AG09319 (cell line): Measurements from ENCODE around the gene SRD5A3.
A peak's percentile ranks its signal among the peaks of the same experiment; 100 is the strongest.

Experiments used
- DNase-seq: peaks from one replicate; pipeline ENCODE4 v3.0.0-alpha.2; 2010; ENCODE audit warnings: low read depth; ENCODE audit errors: extremely low read depth
- CTCF ChIP-seq: IDR thresholded peaks from 2 replicates; pipeline ENCODE4 v1.5.1; 2011; ENCODE audit warnings: low read depth, mild to moderate bottlenecking, inconsistent platforms, low read length, moderate library complexity

SRD5A3 gene

DNA sequence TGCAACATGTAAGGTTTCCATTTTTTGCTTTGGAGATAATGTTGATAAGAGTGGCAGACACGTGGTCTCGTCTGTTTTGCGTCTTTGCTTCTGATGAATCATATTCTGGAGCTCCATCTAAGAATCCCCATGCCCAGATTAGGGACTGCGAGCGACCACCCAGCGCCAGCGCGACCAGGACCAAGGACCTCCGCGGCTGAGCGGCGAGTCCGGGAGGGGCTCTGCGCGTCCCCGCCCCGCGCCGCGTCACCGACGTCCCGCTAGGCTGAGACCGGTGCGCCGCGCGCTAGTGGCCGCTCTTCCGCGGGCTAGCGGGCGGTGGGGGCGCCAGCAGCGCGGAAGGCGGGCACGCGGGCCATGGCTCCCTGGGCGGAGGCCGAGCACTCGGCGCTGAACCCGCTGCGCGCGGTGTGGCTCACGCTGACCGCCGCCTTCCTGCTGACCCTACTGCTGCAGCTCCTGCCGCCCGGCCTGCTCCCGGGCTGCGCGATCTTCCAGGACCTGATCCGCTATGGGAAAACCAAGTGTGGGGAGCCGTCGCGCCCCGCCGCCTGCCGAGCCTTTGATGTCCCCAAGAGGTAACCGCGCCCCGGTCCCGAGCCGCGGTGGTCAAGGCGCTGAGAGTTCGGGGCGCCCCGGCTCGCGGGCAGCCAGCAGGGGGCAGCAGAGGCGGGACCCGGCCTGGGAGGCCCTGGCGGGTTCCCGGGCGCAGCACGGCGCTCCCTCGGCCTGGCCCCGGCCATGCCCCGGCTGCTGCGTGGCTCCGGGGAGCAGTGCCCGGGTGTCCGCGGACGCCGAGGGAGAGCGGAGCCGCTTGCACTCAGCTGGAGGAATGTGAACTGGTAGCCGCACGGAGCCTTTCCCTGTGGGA lies at the start of gene SRD5A3:
TSS of gene SRD5A3 (plus strand) at position 263 of the 871 bp plus-strand sequence. CDS start at position 358, 95 bp downstream.
- peak; percentile 35 for DNase-seq
- peak; percentile 59 for TF ChIP-seq CTCF

GRCh38 chr4:55297346-55297745 lies 48.7 kb upstream of the SRD5A3 start:
- DNase-seq, result no peak
- no peak for TF ChIP-seq CTCF

DNA sequence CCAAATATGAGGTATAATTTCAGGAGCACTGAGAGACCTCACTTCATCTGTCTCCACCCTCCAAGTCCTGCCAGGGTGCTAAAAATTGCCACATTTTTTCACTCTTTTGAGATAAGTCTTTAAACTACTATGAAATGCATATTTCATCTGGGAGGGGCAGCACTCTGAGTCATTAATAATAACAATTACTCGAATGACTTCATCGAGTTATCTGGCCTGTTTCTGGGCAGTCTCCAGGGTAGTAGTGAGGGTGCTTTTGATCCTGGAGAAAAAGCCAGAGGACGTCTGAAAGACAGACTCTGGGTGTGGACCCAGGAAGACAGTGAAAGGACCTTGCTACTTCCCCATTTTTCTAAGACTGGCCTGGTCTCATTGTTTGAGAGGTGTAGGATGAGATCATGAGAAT lies 42.3 kb upstream of the SRD5A3 start:
- DNase-seq, result no peak
- TF ChIP-seq CTCF, result no peak

GRCh38 chr4:55304303-55304702 lies 41.7 kb upstream of the SRD5A3 start:
- no peak for TF ChIP-seq CTCF
- DNase-seq, result no peak

GRCh38 chr4:55308071-55308470 lies 38.0 kb upstream of the SRD5A3 start:
- TF ChIP-seq CTCF, result no peak
- DNase-seq, result no peak

DNA sequence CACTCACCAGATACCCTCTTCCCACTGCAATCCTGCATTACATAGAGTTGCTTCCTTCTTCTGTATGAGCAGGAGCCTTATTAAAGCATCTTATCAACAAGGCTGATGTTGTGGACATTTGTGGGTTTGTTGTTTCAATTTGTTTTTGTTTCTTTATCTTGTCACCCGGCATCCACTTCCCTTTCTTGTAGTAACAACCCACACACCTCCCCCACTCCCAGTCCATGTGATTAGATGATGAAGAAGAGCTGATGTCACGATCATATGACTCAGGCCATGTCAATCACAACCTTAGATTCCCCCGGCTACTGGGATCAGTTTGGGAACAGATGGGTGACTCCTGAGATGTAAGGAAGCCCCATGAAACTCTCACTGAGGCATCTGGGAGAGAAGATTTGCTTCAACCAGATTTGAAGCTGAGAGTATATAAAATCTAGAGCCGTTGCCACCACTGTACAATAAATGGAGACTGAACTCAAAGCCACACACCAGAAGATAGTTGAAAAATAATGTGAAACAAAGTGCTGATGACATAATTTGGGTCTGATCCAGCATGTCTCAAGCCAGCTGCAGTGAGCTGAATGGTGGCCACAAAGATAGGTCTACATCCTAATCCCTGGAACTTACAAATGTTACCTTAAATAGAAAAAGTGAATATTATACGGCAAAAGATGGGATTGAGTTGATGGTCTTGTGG lies 34.1 kb upstream of the SRD5A3 start:
- no peak for DNase-seq
- TF ChIP-seq CTCF, result no peak

DNA sequence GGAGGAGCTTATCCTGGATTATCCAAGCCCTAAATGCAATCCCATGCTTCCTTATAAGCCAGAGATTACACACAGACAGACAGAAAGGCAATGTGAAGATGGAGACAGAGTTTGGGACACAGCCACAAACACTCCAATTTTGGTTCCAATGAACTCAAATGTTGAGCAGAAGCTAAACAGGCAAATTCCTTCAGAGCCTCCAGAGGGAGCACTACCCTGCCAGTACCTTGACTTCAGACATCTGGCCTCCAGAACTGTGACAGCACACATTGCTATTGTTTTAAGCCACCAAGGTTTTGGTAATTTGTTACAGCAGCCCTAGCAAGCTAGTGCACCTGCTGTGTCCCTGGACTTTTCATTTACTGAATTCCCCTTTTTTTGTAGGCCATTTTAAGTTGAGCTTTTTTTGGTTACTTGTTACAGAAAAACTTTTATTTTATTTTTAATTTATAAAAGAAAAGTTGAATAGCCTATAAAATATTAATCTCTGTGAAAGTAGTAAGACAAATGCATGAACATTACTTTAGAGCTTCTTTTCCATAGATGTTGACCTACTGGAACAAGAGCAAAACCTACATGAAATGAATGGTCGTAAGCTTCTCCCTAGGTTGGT lies 33.4 kb upstream of the SRD5A3 start:
- peak; percentile 18 for DNase-seq

More for the DNA sequence above, 33.4 kb upstream of the SRD5A3 start:
- TF ChIP-seq CTCF, result peak; percentile 83
